Nucleus accumbens (tissue), 56 donors: ENCODE measurements around the gene EPS8.

Experiments used
- DNase-seq, 56 donors: peaks; one replicate each; lab custom pipeline; 2025; lab: John Stamatoyannopoulos, UW

Gene EPS8

GRCh38 chr12:15801770-15802744 lies 12.9 kb upstream of the EPS8 start:
- no peak for DNase-seq

GRCh38 chr12:15800278-15800677 lies 11.1 kb upstream of the EPS8 start:
- DNase-seq, result no peak

- no peak for DNase-seq
Measured at GRCh38 chr12:15797818-15798217, 8.6 kb upstream of the EPS8 start.

- DNase-seq, result no peak
Measured at GRCh38 chr12:15796493-15797141, 7.4 kb upstream of the EPS8 start.

GRCh38 chr12:15794836-15795235 lies 5.6 kb upstream of the EPS8 start:
- no peak for DNase-seq

- no peak for DNase-seq
Measured at GRCh38 chr12:15794196-15794595, 5.0 kb upstream of the EPS8 start.

GRCh38 chr12:15788233-15789219 lies 662 bp downstream of the EPS8 start:
- peak in 38 of 56 donors; percentile 4 to 73 (median 42) for DNase-seq

- no peak for DNase-seq
Measured at GRCh38 chr12:15787778-15788177, 1.4 kb downstream of the EPS8 start.

GRCh38 chr12:15786772-15787171 lies 2.4 kb downstream of the EPS8 start:
- no peak for DNase-seq

GRCh38 chr12:15783288-15783687 lies 5.9 kb downstream of the EPS8 start:
- DNase-seq, result no peak

GRCh38 chr12:15782667-15783066 lies 6.5 kb downstream of the EPS8 start:
- DNase-seq, result no peak

- no peak for DNase-seq
Measured at GRCh38 chr12:15779925-15780324, 9.3 kb downstream of the EPS8 start.

- DNase-seq, result no peak
Measured at GRCh38 chr12:15778126-15778525, 11.1 kb downstream of the EPS8 start.

- no peak for DNase-seq
Measured at GRCh38 chr12:15777355-15778012, 11.7 kb downstream of the EPS8 start.

- DNase-seq, result no peak
Measured at GRCh38 chr12:15776532-15776931, 12.7 kb downstream of the EPS8 start.

- no peak for DNase-seq
Measured at GRCh38 chr12:15774819-15775218, 14.4 kb downstream of the EPS8 start.

GRCh38 chr12:15772405-15773018 lies 16.7 kb downstream of the EPS8 start:
- DNase-seq, result no peak

GRCh38 chr12:15770581-15770980 lies 18.6 kb downstream of the EPS8 start:
- DNase-seq, result no peak

- DNase-seq, result no peak
Measured at GRCh38 chr12:15770021-15770420, 19.2 kb downstream of the EPS8 start.

- no peak for DNase-seq
Measured at GRCh38 chr12:15769586-15769985, 19.6 kb downstream of the EPS8 start.
